ENCODE measurements around the gene IL4.

IL4 gene

DNA sequence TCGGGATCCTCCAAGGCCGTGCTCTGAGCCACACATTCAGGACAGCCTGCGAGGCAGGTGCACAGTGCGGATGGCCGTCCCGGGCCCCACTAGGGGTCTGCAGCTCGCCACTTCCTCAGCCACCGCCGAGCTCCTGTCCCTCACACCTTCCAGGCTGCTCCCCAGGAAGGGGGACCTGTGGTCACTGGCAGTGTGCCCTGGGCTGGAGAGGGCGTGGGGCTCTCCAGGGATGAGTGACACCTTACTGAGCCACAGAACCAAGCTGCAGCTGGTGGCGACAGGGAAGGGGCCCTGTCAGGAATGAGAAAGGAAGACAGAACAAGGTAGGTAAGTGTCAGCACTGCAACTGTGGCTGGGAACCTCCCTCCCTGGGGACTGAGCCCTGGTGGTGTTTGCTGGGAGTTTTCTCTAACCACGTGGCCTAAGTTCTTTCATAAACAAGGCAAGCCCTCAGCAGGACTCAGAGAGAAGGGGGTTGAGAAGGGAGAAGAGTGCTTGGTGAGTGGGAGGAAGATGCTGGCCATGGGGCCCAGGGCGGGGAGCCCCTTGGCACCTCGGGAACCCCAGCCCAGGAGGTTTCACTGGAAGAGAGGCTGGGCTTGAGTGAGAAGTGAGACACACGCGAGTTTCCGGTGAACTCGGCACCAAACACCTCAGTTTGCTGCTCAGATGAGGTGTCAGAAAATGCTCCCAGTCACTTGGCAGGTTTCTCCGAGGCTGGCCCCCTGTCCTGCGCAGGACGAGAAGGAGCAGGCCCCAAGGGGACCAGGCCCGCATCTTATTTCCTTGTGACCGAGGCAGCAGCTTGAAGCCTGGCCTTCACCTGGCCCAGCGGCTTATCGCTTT is 10.6 kb upstream of the IL4 start:
- TF ChIP-seq CTCF (conservative IDR thresholded peaks at IDR 0.05; ENCODE audit: low read depth) = no peak
- no peak overlapping the region for H3K27ac ChIP-seq
- no peak for DNase-seq (ENCODE audit: low spot score)
- POLR2A ChIA-PET (ENCODE audit: low non-redundant PET) = no interaction called here
- CTCF ChIA-PET = interaction anchor here (0.5 to 1.0 kb wide), 3 partner anchors 19 to 136 kb away, joined by 3 to 4 read pairs (median 3); no protein-coding TSS in a partner anchor

DNA sequence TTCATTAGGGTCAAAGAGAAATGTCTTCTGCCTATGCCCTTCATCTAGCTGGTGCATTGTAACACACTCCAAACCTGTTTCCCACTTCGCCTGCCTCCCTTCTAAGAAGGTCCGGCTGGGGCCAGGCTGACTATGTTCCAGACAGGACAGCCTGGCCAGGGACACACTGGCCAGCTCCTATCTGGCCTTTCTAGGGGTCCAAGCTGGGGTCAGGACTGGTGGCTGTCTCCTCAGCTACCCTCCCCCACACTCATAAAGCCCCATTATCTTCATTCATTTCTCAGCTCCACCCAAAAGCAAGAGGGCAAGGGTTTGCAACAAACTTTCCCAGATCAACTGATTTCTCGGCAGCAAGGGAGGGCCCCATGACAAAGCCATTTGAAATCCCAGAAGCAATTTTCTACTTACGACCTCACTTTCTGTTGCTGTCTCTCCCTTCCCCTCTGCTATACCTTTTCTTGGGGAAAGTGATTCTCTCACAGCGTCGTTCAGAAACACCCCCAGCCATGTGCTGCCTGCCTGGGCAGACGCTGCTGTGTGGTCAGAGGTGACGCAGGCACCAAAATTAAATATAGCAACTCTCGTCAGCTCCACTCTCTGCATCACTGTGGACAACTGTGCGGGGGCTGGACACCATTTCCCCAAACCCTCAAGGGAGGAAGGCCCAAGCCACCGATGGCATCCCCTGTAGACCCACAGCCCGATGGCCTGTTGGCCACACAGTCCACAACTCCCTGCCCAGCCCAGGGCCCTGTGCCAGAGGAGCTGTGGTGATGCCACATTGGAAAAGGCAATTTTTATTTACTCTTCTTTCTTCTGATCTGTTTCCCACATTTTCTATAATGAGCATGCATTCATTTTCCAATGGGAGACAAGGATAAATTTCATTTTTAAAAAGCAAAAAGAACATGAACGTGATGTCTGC is 9.8 kb upstream of the IL4 start:
- no peak for DNase-seq (ENCODE audit: low spot score)
- TF ChIP-seq CTCF (conservative IDR thresholded peaks at IDR 0.05; ENCODE audit: low read depth) = no peak
- POLR2A ChIA-PET (ENCODE audit: low non-redundant PET) = no interaction called here
- CTCF ChIA-PET = interaction anchor here (0.5 to 1.0 kb wide), 4 partner anchors 20 to 249 kb away, joined by 3 to 4 read pairs (median 3); no protein-coding TSS in a partner anchor
- no peak overlapping the region for H3K27ac ChIP-seq

DNA sequence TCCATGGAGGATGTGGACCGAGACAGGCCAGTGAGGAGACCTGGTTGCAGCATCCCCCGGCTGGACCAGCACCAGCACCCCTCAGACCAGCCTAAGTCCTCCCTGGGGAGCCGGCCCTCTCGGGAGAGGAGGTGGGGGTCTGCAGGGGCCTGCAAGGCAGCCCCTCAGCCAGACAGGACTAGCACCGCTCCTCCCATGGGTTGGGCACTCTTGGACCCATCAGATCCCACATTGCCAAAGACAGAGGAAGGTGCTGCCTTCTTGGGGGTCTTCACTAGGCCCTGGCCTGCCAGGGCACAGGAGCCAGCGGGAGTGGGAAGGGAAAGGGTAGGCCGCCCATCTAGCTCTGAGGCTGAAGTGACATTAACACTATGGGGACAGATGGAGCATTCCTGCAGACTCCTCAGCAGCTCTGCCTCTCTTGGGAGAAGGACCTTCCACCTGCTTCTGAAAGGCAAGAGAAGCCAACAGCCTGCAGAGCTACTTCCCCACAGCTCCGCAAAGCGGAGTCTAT is 9.0 kb upstream of the IL4 start:
- DNase-seq (ENCODE audit: low spot score) = no peak
- H3K27ac ChIP-seq = no peak overlapping the region
- no peak for TF ChIP-seq CTCF (conservative IDR thresholded peaks at IDR 0.05; ENCODE audit: low read depth)
- ChIA-PET POLR2A (ENCODE audit: low non-redundant PET) (no interaction called here), CTCF (interaction anchor here (0.7 kb wide), 1 partner anchor 250 kb away, joined by 3 read pairs; no protein-coding TSS in a partner anchor)

DNA sequence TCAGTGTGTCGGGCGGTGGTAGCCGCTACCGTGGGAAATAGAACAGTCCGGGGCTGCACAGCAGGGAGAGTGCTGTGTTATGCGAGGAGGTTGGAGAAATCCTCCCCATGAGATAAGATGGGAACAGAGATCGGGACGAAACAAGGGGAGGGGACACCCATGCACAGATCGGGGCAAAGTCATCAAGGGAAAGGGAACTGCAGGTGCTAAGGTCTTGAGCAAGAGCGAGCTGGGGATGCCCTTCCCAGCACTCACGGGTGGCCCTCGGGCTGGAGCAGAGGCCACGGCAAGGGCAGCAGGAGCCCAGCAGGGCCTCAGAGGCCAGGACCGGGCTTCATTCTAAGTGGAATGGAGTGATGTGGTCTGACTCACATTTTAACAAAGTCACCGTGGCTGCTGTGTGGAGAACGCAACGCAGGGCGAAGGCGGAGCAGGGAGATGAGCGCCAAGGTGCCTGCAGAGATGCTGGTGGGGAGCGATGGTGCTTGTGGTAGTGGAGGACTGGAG is 8.2 kb upstream of the IL4 start:
- DNase-seq (ENCODE audit: low spot score) = no peak
- POLR2A ChIA-PET (ENCODE audit: low non-redundant PET) = no interaction called here
- no peak for TF ChIP-seq CTCF (conservative IDR thresholded peaks at IDR 0.05; ENCODE audit: low read depth)
- H3K27ac ChIP-seq = no peak overlapping the region
- CTCF ChIA-PET = interaction anchor here (0.6 kb wide), 1 partner anchor 49 kb away, joined by 3 read pairs; no protein-coding TSS in a partner anchor

GRCh38 chr5:132666310-132667123 is 7.3 kb upstream of the IL4 start:
- no peak for TF ChIP-seq CTCF (conservative IDR thresholded peaks at IDR 0.05; ENCODE audit: low read depth)
- H3K27ac ChIP-seq = no peak overlapping the region
- DNase-seq (ENCODE audit: low spot score) = no peak
- ChIA-PET POLR2A (ENCODE audit: low non-redundant PET) (no interaction called here), CTCF (interaction anchor here (0.6 kb wide), 1 partner anchor 28 kb away, joined by 3 read pairs; no protein-coding TSS in a partner anchor)
